GM12892 (cell line): ENCODE data around the gene MMADHC.

Source experiments
- POLR2A ChIP-seq: IDR thresholded peaks from 2 replicates; pipeline ENCODE4 v1.6.1; 2011; ENCODE audit warnings: low read depth, low read length, control low read depth
- POLR2AphosphoS5 ChIP-seq: IDR thresholded peaks from 2 replicates; pipeline ENCODE4 v1.6.1; 2011; ENCODE audit warnings: low read depth, low read length, control low read depth

DNA sequence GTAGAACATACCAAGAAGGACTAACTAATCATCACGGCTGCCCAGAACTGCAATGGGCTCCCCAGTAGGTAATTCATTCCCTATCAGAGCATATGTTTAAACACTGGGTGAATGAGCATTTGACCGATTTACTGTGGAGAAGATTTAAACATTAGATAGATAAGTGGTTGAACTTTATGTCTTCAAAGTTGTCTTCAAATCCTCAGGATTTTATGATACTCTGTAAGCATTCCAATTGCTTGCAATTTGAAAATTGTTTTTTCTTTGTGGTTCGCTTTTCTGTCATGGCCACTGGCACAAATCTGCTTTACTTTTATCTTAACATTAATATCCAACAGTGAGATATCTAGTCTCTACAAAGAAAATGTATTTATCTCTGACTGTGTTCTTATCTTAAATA is 37.7 kb upstream of the MMADHC start:
- TF ChIP-seq POLR2A (no peak), POLR2AphosphoS5 (no peak)
